Measurements from ENCODE around the gene JAK1.

JAK1 gene

GRCh38 chr1:64986903-64987871, 20.8 kb upstream of the JAK1 start:
- no peak overlapping the region for H3K4me3 ChIP-seq (ENCODE audit: low read depth, low read length)
- TF ChIP-seq CTCF (IDR thresholded peaks at IDR 0.05; ENCODE audit: control insufficient read depth, extremely low read depth, insufficient read depth) = no peak
- DNase-seq (ENCODE audit: low read depth) = no peak

GRCh38 chr1:64984737-64985136, 18.4 kb upstream of the JAK1 start:
- TF ChIP-seq CTCF (IDR thresholded peaks at IDR 0.05; ENCODE audit: control insufficient read depth, extremely low read depth, insufficient read depth) = no peak
- no peak overlapping the region for H3K4me3 ChIP-seq (ENCODE audit: low read depth, low read length)
- DNase-seq (ENCODE audit: low read depth) = no peak

GRCh38 chr1:64984106-64984505, 17.8 kb upstream of the JAK1 start:
- H3K4me3 ChIP-seq (ENCODE audit: low read depth, low read length) = no peak overlapping the region
- DNase-seq (ENCODE audit: low read depth) = no peak
- TF ChIP-seq CTCF (IDR thresholded peaks at IDR 0.05; ENCODE audit: control insufficient read depth, extremely low read depth, insufficient read depth) = no peak

GRCh38 chr1:64983110-64983509, 16.8 kb upstream of the JAK1 start:
- no peak for TF ChIP-seq CTCF (IDR thresholded peaks at IDR 0.05; ENCODE audit: control insufficient read depth, extremely low read depth, insufficient read depth)
- DNase-seq (ENCODE audit: low read depth) = no peak
- H3K4me3 ChIP-seq (ENCODE audit: low read depth, low read length) = no peak overlapping the region

GRCh38 chr1:64981601-64982533, 15.5 kb upstream of the JAK1 start:
- DNase-seq (ENCODE audit: low read depth) = no peak
- TF ChIP-seq CTCF (IDR thresholded peaks at IDR 0.05; ENCODE audit: control insufficient read depth, extremely low read depth, insufficient read depth) = no peak
- no peak overlapping the region for H3K4me3 ChIP-seq (ENCODE audit: low read depth, low read length)

- TF ChIP-seq CTCF (IDR thresholded peaks at IDR 0.05; ENCODE audit: control insufficient read depth, extremely low read depth, insufficient read depth) = no peak
- no peak for DNase-seq (ENCODE audit: low read depth)
- H3K4me3 ChIP-seq (ENCODE audit: low read depth, low read length) = no peak overlapping the region
Measured at GRCh38 chr1:64980745-64981600, 14.6 kb upstream of the JAK1 start.
